HG02571 (cell line): ENCODE measurements around the gene ANO9.
"Not testable (repeated sequence)": the region's sequence is repeated elsewhere in the genome, so short reads cannot be mapped to it uniquely, and the experiment has no call there.

Experiments used
- ATAC-seq: cut with Tn5 transposase; IDR thresholded peaks from one replicate; pipeline ENCODE4 v1.9.1; 2021; ENCODE audit warnings: mild to moderate bottlenecking, moderate library complexity; ENCODE audit not compliant: unreplicated experiment

The ANO9 gene

GRCh38 chr11:417652-418342 lies 24.0 kb downstream of the ANO9 start:
- no peak for ATAC-seq

- ATAC-seq: no peak
Measured at GRCh38 chr11:416757-417621, 24.8 kb downstream of the ANO9 start.

- ATAC-seq: no peak
Measured at GRCh38 chr11:416051-416756, 25.6 kb downstream of the ANO9 start.

- ATAC-seq: no peak
Measured at GRCh38 chr11:415640-416041, 26.2 kb downstream of the ANO9 start.

- ATAC-seq: no peak
Measured at GRCh38 chr11:414318-414857, 27.4 kb downstream of the ANO9 start.

GRCh38 chr11:413120-414081 lies 28.4 kb downstream of the ANO9 start:
- ATAC-seq: no peak

GRCh38 chr11:412641-413119 lies 29.1 kb downstream of the ANO9 start:
- no peak for ATAC-seq

GRCh38 chr11:411520-411919 lies 30.3 kb downstream of the ANO9 start:
- not testable (repeated sequence) for ATAC-seq

- not testable (repeated sequence) for ATAC-seq
Measured at GRCh38 chr11:410711-411110, 31.1 kb downstream of the ANO9 start.

GRCh38 chr11:409600-410483 lies 32.0 kb downstream of the ANO9 start:
- no peak for ATAC-seq

GRCh38 chr11:409008-409599 lies 32.7 kb downstream of the ANO9 start:
- no peak for ATAC-seq

- ATAC-seq: no peak
Measured at GRCh38 chr11:408154-409007, 33.4 kb downstream of the ANO9 start.

- ATAC-seq: no peak
Measured at GRCh38 chr11:407651-408123, 34.1 kb downstream of the ANO9 start.

- no peak for ATAC-seq
Measured at GRCh38 chr11:406796-407650, 34.8 kb downstream of the ANO9 start.

- ATAC-seq: no peak
Measured at GRCh38 chr11:405954-406795, 35.6 kb downstream of the ANO9 start.
